Body of pancreas (tissue), 4 donors: ENCODE data around the gene RAPGEF1.

Experiments
- CTCF ChIP-seq, 7 experiments: fragments of 450-650 bp in 4 of 7; fragments of 200-600 bp in 3 of 7; sonication (generic) in 3 of 7; IDR thresholded peaks; one replicate each; pipeline ENCODE4 v1.5.1; 2016 to 2019; ENCODE audit warnings: antibody characterized with exemption in 7 of 7
- POLR2A ChIP-seq, 3 donors: fragments of 450-650 bp; IDR thresholded peaks; one replicate each; pipeline ENCODE4 v1.6.1; 2016; ENCODE audit warnings: antibody characterized with exemption in 3 of 3, mild to moderate bottlenecking in 2 of 3

GRCh38 chr9:131690941-131691573 is 48.8 kb downstream of the RAPGEF1 start:
- TF ChIP-seq CTCF (IDR thresholded peaks at IDR 0.05) (no peak), POLR2A (IDR thresholded peaks at IDR 0.05) (no peak)
